Measurements from ENCODE around the gene PEX10.

The PEX10 gene

GRCh38 chr1:2404890-2405511 lies 7.4 kb downstream of the PEX10 start:
- no peak for DNase-seq (ENCODE audit: low spot score)

GRCh38 chr1:2404142-2404889 lies 8.0 kb downstream of the PEX10 start:
- DNase-seq (ENCODE audit: low spot score), result no peak

- DNase-seq (ENCODE audit: low spot score), result no peak
Observed at GRCh38 chr1:2403273-2403672, 9.1 kb downstream of the PEX10 start.

GRCh38 chr1:2402420-2402819 lies 9.9 kb downstream of the PEX10 start:
- no peak for DNase-seq (ENCODE audit: low spot score)

GRCh38 chr1:2400950-2401649 lies 11.3 kb downstream of the PEX10 start:
- DNase-seq (ENCODE audit: low spot score), result no peak

- DNase-seq (ENCODE audit: low spot score), result no peak
Observed at GRCh38 chr1:2400576-2400909, 11.8 kb downstream of the PEX10 start.

- DNase-seq (ENCODE audit: low spot score), result no peak
Observed at GRCh38 chr1:2399890-2400575, 12.3 kb downstream of the PEX10 start.

GRCh38 chr1:2398871-2399270 lies 13.5 kb downstream of the PEX10 start:
- no peak for DNase-seq (ENCODE audit: low spot score)

GRCh38 chr1:2397007-2397679 lies 15.2 kb downstream of the PEX10 start:
- DNase-seq (ENCODE audit: low spot score), result no peak

GRCh38 chr1:2396476-2396875 lies 15.9 kb downstream of the PEX10 start:
- DNase-seq (ENCODE audit: low spot score), result no peak

- DNase-seq (ENCODE audit: low spot score), result no peak
Observed at GRCh38 chr1:2396059-2396458, 16.3 kb downstream of the PEX10 start.

- no peak for DNase-seq (ENCODE audit: low spot score)
Observed at GRCh38 chr1:2395245-2395644, 17.1 kb downstream of the PEX10 start.

- DNase-seq (ENCODE audit: low spot score), result no peak
Observed at GRCh38 chr1:2394761-2395160, 17.6 kb downstream of the PEX10 start.

GRCh38 chr1:2394220-2394619 lies 18.1 kb downstream of the PEX10 start:
- no peak for DNase-seq (ENCODE audit: low spot score)

GRCh38 chr1:2393471-2393877 lies 18.9 kb downstream of the PEX10 start:
- DNase-seq (ENCODE audit: low spot score), result no peak

- no peak for DNase-seq (ENCODE audit: low spot score)
Observed at GRCh38 chr1:2392686-2393085, 19.7 kb downstream of the PEX10 start.

- DNase-seq (ENCODE audit: low spot score), result no peak
Observed at GRCh38 chr1:2391931-2392509, 20.3 kb downstream of the PEX10 start.

GRCh38 chr1:2391041-2391930 lies 21.1 kb downstream of the PEX10 start, which contains the start of the genes MORN1 and RER1:
Gene MORN1 (minus strand): TSS chr1:2391554. CDS start chr1:2391533, 21 bp downstream.
Gene RER1 (plus strand): TSS chr1:2391841. CDS start chr1:2395791, 3,950 bp downstream.
- peak; percentile 99 for DNase-seq (ENCODE audit: low spot score)

- DNase-seq (ENCODE audit: low spot score), result no peak
Observed at GRCh38 chr1:2389644-2390043, 22.7 kb downstream of the PEX10 start.
